GM21423 (cell line): ENCODE results near the gene POU2F3.

ENCODE experiments used
- ATAC-seq: cut with Tn5 transposase; IDR thresholded peaks from one replicate; pipeline ENCODE4 v1.9.1; 2021; ENCODE audit warnings: mild to moderate bottlenecking, moderate library complexity; ENCODE audit not compliant: unreplicated experiment

Gene POU2F3

GRCh38 chr11:120310870-120311269, 70.9 kb downstream of the POU2F3 start:
- no peak for ATAC-seq

GRCh38 chr11:120314861-120315260, 74.9 kb downstream of the POU2F3 start:
- ATAC-seq: no peak

- ATAC-seq: no peak
These were observed 77.1 kb downstream of the POU2F3 start for GRCh38 chr11:120316880-120317688.

- ATAC-seq: no peak
These were observed 77.9 kb downstream of the POU2F3 start for GRCh38 chr11:120317689-120318480.

GRCh38 chr11:120318906-120319305, 79.0 kb downstream of the POU2F3 start:
- no peak for ATAC-seq

- ATAC-seq: no peak
These were observed 85.2 kb downstream of the POU2F3 start, which contains the start of gene TLCD5 for GRCh38 chr11:120324932-120325810. TSS of gene TLCD5 (plus strand) at chr11:120325299. CDS start at chr11:120327442, 2,143 bp downstream.

- ATAC-seq: no peak
These were observed 86.3 kb downstream of the POU2F3 start for GRCh38 chr11:120326228-120326627.

GRCh38 chr11:120326845-120327281, 86.9 kb downstream of the POU2F3 start:
- ATAC-seq: no peak

- ATAC-seq: no peak
These were observed 87.4 kb downstream of the POU2F3 start for GRCh38 chr11:120327311-120327710.

- ATAC-seq: no peak
These were observed 89.6 kb downstream of the POU2F3 start for GRCh38 chr11:120329556-120329955.

- no peak for ATAC-seq
These were observed 90.1 kb downstream of the POU2F3 start for GRCh38 chr11:120330045-120330444.

GRCh38 chr11:120331301-120331996, 91.5 kb downstream of the POU2F3 start:
- ATAC-seq: no peak

GRCh38 chr11:120332822-120333716, 93.1 kb downstream of the POU2F3 start:
- ATAC-seq: no peak

GRCh38 chr11:120333801-120334200, 93.9 kb downstream of the POU2F3 start:
- ATAC-seq: no peak

GRCh38 chr11:120334332-120334731, 94.4 kb downstream of the POU2F3 start:
- no peak for ATAC-seq

GRCh38 chr11:120334894-120335462, 95.0 kb downstream of the POU2F3 start:
- no peak for ATAC-seq

GRCh38 chr11:120335556-120335907, 95.6 kb downstream of the POU2F3 start:
- peak; percentile 19 for ATAC-seq

GRCh38 chr11:120335908-120336640, 96.1 kb downstream of the POU2F3 start, which contains the start of gene ARHGEF12:
TSS of gene ARHGEF12 (plus strand) at chr11:120336413. CDS start at chr11:120337244, 831 bp downstream.
- peak; percentile 54 for ATAC-seq
